KMS-11 (cell line): Measurements from ENCODE around the gene NACC1.

ENCODE experiments used
- H2AFZ ChIP-seq: fragments of 200-600 bp; sonication (generic); 2 replicates; pipeline ENCODE4 v1.6.1; 2016; ENCODE audit warnings: antibody characterized with exemption, mixed run types, low read depth
- H3K27ac ChIP-seq: fragments of 200-600 bp; sonication (generic); 2 replicates; pipeline ENCODE4 v1.6.1; 2016; ENCODE audit warnings: mild to moderate bottlenecking, mixed run types
- H3K27me3 ChIP-seq: fragments of 200-600 bp; sonication (generic); 2 replicates; pipeline ENCODE4 v1.6.1; 2017; ENCODE audit warnings: mild to moderate bottlenecking, low read depth, mixed run types, moderate library complexity; ENCODE audit not compliant: insufficient read depth
- H3K36me3 ChIP-seq: fragments of 200-600 bp; sonication (generic); 2 replicates; pipeline ENCODE4 v1.6.1; 2017; ENCODE audit warnings: mild to moderate bottlenecking, mixed run types; ENCODE audit not compliant: insufficient read depth
- H3K4me1 ChIP-seq: fragments of 200-600 bp; sonication (generic); 2 replicates; pipeline ENCODE4 v1.6.1; 2016; ENCODE audit warnings: mild to moderate bottlenecking, low read depth, mixed run types; ENCODE audit not compliant: poor library complexity, severe bottlenecking
- H3K4me2 ChIP-seq: fragments of 200-600 bp; sonication (generic); 2 replicates; pipeline ENCODE4 v1.7.0; 2016; ENCODE audit warnings: mild to moderate bottlenecking, mixed run types
- H3K4me3 ChIP-seq: fragments of 200-600 bp; sonication (generic); IDR thresholded peaks from 2 replicates; pipeline ENCODE4 v1.6.1; 2017; ENCODE audit warnings: low read depth, low read length, mixed read lengths; ENCODE audit not compliant: insufficient read depth
- H3K79me2 ChIP-seq: fragments of 200-600 bp; sonication (generic); 2 replicates; pipeline ENCODE4 v1.6.1; 2016; ENCODE audit warnings: low read depth, mixed run types; ENCODE audit not compliant: insufficient read depth
- H3K9ac ChIP-seq: fragments of 200-600 bp; sonication (generic); 2 replicates; pipeline ENCODE4 v1.6.1; 2016; ENCODE audit warnings: mild to moderate bottlenecking, mixed run types
- H4K20me1 ChIP-seq: fragments of 200-600 bp; sonication (generic); 2 replicates; pipeline ENCODE4 v1.6.1; 2016; ENCODE audit warnings: mild to moderate bottlenecking, mixed run types; ENCODE audit not compliant: insufficient read depth
- TF ChIP-seq, protein P1 (sequence below): fragments of 200-600 bp; sonication (generic); conservative IDR thresholded peaks from 2 replicates; pipeline ENCODE4 v1.6.1; 2017; ENCODE audit warnings: low read depth, mild to moderate bottlenecking, antibody characterized with exemption, low read length, moderate library complexity, mixed read lengths

The NACC1 gene

GRCh38 chr19:13072188-13072908, 45.7 kb upstream of the NACC1 start:
- Histone ChIP-seq H2AFZ (no peak overlapping the region), H3K36me3 (no peaks in the 10 kb centered on the region), H3K4me1 (peaks cover 3% of the 10 kb centered on the region), H3K4me2 (no peak overlapping the region), H4K20me1 (no peaks in the 10 kb centered on the region), H3K79me2 (no peaks in the 10 kb centered on the region), H3K9ac (no peak overlapping the region), H3K27me3 (peaks cover 74% of the 10 kb centered on the region), H3K4me3 (no peak overlapping the region), H3K27ac (no peak overlapping the region)
- TF ChIP-seq, protein P1, sequence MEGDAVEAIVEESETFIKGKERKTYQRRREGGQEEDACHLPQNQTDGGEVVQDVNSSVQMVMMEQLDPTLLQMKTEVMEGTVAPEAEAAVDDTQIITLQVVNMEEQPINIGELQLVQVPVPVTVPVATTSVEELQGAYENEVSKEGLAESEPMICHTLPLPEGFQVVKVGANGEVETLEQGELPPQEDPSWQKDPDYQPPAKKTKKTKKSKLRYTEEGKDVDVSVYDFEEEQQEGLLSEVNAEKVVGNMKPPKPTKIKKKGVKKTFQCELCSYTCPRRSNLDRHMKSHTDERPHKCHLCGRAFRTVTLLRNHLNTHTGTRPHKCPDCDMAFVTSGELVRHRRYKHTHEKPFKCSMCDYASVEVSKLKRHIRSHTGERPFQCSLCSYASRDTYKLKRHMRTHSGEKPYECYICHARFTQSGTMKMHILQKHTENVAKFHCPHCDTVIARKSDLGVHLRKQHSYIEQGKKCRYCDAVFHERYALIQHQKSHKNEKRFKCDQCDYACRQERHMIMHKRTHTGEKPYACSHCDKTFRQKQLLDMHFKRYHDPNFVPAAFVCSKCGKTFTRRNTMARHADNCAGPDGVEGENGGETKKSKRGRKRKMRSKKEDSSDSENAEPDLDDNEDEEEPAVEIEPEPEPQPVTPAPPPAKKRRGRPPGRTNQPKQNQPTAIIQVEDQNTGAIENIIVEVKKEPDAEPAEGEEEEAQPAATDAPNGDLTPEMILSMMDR = no peak

GRCh38 chr19:13073263-13073662, 44.8 kb upstream of the NACC1 start:
- TF ChIP-seq, protein P1 = no peak
- no peak overlapping the region for H2AFZ ChIP-seq
- no peaks in the 10 kb centered on the region for H3K36me3 ChIP-seq
- H3K79me2 ChIP-seq = no peaks in the 10 kb centered on the region
- no peak overlapping the region for H3K4me2 ChIP-seq
- no peaks in the 10 kb centered on the region for H4K20me1 ChIP-seq
- H3K27ac ChIP-seq = no peak overlapping the region
- H3K27me3 ChIP-seq = peaks cover 76% of the 10 kb centered on the region
- H3K4me1 ChIP-seq = peaks cover 7% of the 10 kb centered on the region
- H3K9ac ChIP-seq = no peak overlapping the region
- H3K4me3 ChIP-seq = no peak overlapping the region

DNA sequence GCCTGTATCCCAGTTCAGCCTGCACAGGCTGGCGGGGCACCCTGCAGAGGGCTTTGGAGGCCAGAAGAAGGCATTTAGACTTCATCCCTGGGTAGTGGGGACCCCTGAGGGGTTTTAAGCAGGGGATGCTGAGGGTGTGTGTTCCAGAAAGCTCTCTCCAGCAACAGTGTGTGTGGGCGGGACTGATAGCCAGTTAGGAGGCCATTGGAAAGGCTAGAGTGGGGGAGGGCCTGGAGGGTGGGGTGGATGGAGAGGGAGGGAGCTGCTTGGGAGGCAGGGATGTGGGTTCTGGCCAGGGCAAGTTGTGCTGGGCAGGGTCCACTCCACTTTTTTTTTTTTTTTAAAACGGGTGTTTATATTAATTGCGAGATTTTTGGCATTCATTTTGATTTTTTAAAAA, 43.7 kb upstream of the NACC1 start:
- Histone ChIP-seq H2AFZ (no peak overlapping the region), H3K4me2 (no peak overlapping the region), H3K9ac (no peak overlapping the region), H3K4me1 (peaks cover 10% of the 10 kb centered on the region), H3K4me3 (no peak overlapping the region), H3K27me3 (peaks cover 65% of the 10 kb centered on the region), H3K36me3 (no peaks in the 10 kb centered on the region), H3K79me2 (no peaks in the 10 kb centered on the region), H3K27ac (no peak overlapping the region), H4K20me1 (no peaks in the 10 kb centered on the region)
- TF ChIP-seq, protein P1 = no peak

GRCh38 chr19:13076320-13076719, 41.7 kb upstream of the NACC1 start:
- H3K9ac ChIP-seq = no peak overlapping the region
- H3K4me3 ChIP-seq = no peak overlapping the region
- H3K4me2 ChIP-seq = no peak overlapping the region
- H3K27ac ChIP-seq = no peak overlapping the region
- H3K4me1 ChIP-seq = peaks cover 13% of the 10 kb centered on the region
- TF ChIP-seq, protein P1 = no peak
- H3K36me3 ChIP-seq = no peaks in the 10 kb centered on the region
- H3K79me2 ChIP-seq = no peaks in the 10 kb centered on the region
- H4K20me1 ChIP-seq = no peaks in the 10 kb centered on the region
- peaks cover 58% of the 10 kb centered on the region for H3K27me3 ChIP-seq
- H2AFZ ChIP-seq = no peak overlapping the region
